A549 (cell line): ENCODE measurements around the gene NLGN2. TPM values are rescaled to one million over a fixed set of nuclear protein-coding genes. Genes with fewer than 3 reads are reported as not detected.

Experiments used
- ATAC-seq, 2 experiments: fragments of 200-7000 bp in 1 of 2; fragments of >200 bp in 1 of 2; cut with Nextera tagmentation in 1 of 2; cut with Tn5 transposase in 1 of 2; 3 replicates each; pipeline versions ENCODE4 v1.8.0 to v1.9.1; 2018 to 2020; ENCODE audit warnings: mild to moderate bottlenecking in 1 of 2, moderate library complexity in 1 of 2
- CTCF ChIA-PET: fragments of 300-600 bp; sonication (Branson Sonifier 250); formaldehyde crosslinking; extraction: SDS; loops from one replicate; lab custom pipeline; 2021; ENCODE audit warnings: antibody characterized with exemption, inconsistent platforms; lab: Yijun Ruan, JAX
- POLR2A ChIA-PET: fragments of 350-600 bp; formaldehyde crosslinking; extraction: SDS; loops from one replicate; lab custom pipeline; 2021; ENCODE audit warnings: antibody characterized with exemption, inconsistent platforms; lab: Yijun Ruan, JAX
- DNase-seq, 2 experiments: peaks; one replicate each; pipeline versions ENCODE4 v3.0.0 to v3.0.0-alpha.2; 2011 to 2016; ENCODE audit warnings: low read depth in 1 of 2, low spot score in 1 of 2
- FAIRE-seq: peaks from 2 replicates; lab custom pipeline; 2011; peaks lifted over from hg19 to GRCh38; lab: Jason Lieb, UNC
- H3K27ac ChIP-seq, 2 experiments: fragments of >200 bp; sonication (Bioruptor Twin); formaldehyde crosslinking; 3 replicates each; pipeline ENCODE4 v1.5.1; 2016 to 2017
- H3K4me1 ChIP-seq: fragments of >200 bp; sonication (Bioruptor Twin); formaldehyde crosslinking; 3 replicates; pipeline ENCODE4 v1.6.1; 2016
- H3K4me2 ChIP-seq: fragments of >200 bp; sonication (Bioruptor Twin); formaldehyde crosslinking; 3 replicates; pipeline ENCODE4 v1.6.1; 2016
- H3K4me3 ChIP-seq: fragments of >200 bp; sonication (Bioruptor Twin); formaldehyde crosslinking; 3 replicates; pipeline ENCODE4 v1.5.1; 2016
- H3K9me3 ChIP-seq: fragments of >200 bp; sonication (Bioruptor Twin); formaldehyde crosslinking; 3 replicates; pipeline ENCODE4 v1.6.1; 2016
- BHLHE40 ChIP-seq: IDR thresholded peaks from 2 replicates; pipeline ENCODE4 v1.6.1; 2012; ENCODE audit warnings: low read depth, low read length, inconsistent platforms
- CBX2 ChIP-seq: fragments of 200-600 bp; sonication (generic); IDR thresholded peaks from 2 replicates; pipeline ENCODE4 v1.6.1; 2016; ENCODE audit warnings: low read depth, mild to moderate bottlenecking, borderline replicate concordance
- CBX8 ChIP-seq: fragments of 200-600 bp; sonication (generic); IDR thresholded peaks from 2 replicates; pipeline ENCODE4 v1.6.1; 2016
- CTCF ChIP-seq: fragments of >200 bp; sonication (Bioruptor Twin); formaldehyde crosslinking; IDR thresholded peaks from 3 replicates; pipeline ENCODE4 v1.5.1; 2016
- FOSB ChIP-seq: fragments of 250-450 bp; sonication (Bioruptor Pico); IDR thresholded peaks from 2 replicates; pipeline ENCODE4 v1.5.0; 2020; ENCODE audit warnings: mild to moderate bottlenecking, moderate library complexity
- FOXS1 ChIP-seq: fragments of 250-450 bp; sonication (Bioruptor Pico); IDR thresholded peaks from 2 replicates; pipeline ENCODE4 v1.5.0; 2020; ENCODE audit warnings: mild to moderate bottlenecking, moderate library complexity
- GATA3 ChIP-seq: IDR thresholded peaks from 2 replicates; pipeline ENCODE4 v1.6.1; 2012; ENCODE audit warnings: borderline replicate concordance
- HMGXB4 ChIP-seq: fragments of 250-450 bp; sonication (Bioruptor Pico); IDR thresholded peaks from 2 replicates; pipeline ENCODE4 v1.5.0; 2021; ENCODE audit warnings: mild to moderate bottlenecking, moderate library complexity, borderline replicate concordance
- HOXB13 ChIP-seq: fragments of 250-450 bp; sonication (Bioruptor Pico); IDR thresholded peaks from 2 replicates; pipeline ENCODE4 v1.5.0; 2020; ENCODE audit warnings: low read depth, mild to moderate bottlenecking, moderate library complexity
- JUN ChIP-seq, 2 experiments: fragments of >200 bp; sonication (Bioruptor Twin); formaldehyde crosslinking; IDR thresholded peaks; 2 replicates in 1 of 2; 3 replicates in 1 of 2; pipeline ENCODE4 v1.6.1; 2016 to 2017
- JUNB ChIP-seq: fragments of >200 bp; sonication (Bioruptor Twin); formaldehyde crosslinking; IDR thresholded peaks from 2 replicates; pipeline ENCODE4 v1.6.1; 2016
- KDM5A ChIP-seq: fragments of 200-600 bp; sonication (generic); IDR thresholded peaks from 2 replicates; pipeline ENCODE4 v1.6.1; 2016; ENCODE audit warnings: antibody characterized with exemption, mild to moderate bottlenecking
- MAFK ChIP-seq: fragments of 450-650 bp; IDR thresholded peaks from 2 replicates; pipeline ENCODE4 v1.6.1; 2014; ENCODE audit not compliant: partially characterized antibody
- MAX ChIP-seq: IDR thresholded peaks from 2 replicates; pipeline ENCODE4 v1.6.1; 2012
- MYC ChIP-seq: IDR thresholded peaks from 2 replicates; pipeline ENCODE4 v1.6.1; 2012; ENCODE audit warnings: mild to moderate bottlenecking, inconsistent platforms, low read length, improper control_type of control experiment, borderline replicate concordance
- NFE2L2 ChIP-seq: fragments of 150-350 bp; conservative IDR thresholded peaks from 2 replicates; pipeline ENCODE4 v1.6.1; 2014; ENCODE audit warnings: low read length
- PHF8 ChIP-seq: fragments of 200-600 bp; sonication (generic); IDR thresholded peaks from 2 replicates; pipeline ENCODE4 v1.6.1; 2016; ENCODE audit warnings: low read depth, mild to moderate bottlenecking, antibody characterized with exemption, moderate library complexity, borderline replicate concordance
- POLR2A ChIP-seq: IDR thresholded peaks from 2 replicates; pipeline ENCODE4 v1.6.1; 2012; ENCODE audit warnings: mild to moderate bottlenecking, low read length
- REST ChIP-seq: fragments of 200-600 bp; sonication (generic); IDR thresholded peaks from 2 replicates; pipeline ENCODE4 v1.6.1; 2016; ENCODE audit warnings: antibody characterized with exemption, mild to moderate bottlenecking, moderate library complexity
- RNF2 ChIP-seq: fragments of 200-600 bp; sonication (generic); IDR thresholded peaks from 2 replicates; pipeline ENCODE4 v1.6.1; 2016; ENCODE audit warnings: low read depth, mild to moderate bottlenecking, antibody characterized with exemption, moderate library complexity, borderline replicate concordance
- SMC3 ChIP-seq: fragments of >200 bp; sonication (Bioruptor Twin); formaldehyde crosslinking; IDR thresholded peaks from 3 replicates; pipeline ENCODE4 v1.6.1; 2018; ENCODE audit warnings: inconsistent platforms
- ZC3H11A ChIP-seq: fragments of 450-650 bp; IDR thresholded peaks from 2 replicates; pipeline ENCODE4 v1.6.1; 2014; ENCODE audit warnings: antibody characterized with exemption, mild to moderate bottlenecking
- ZSCAN20 ChIP-seq: fragments of 250-450 bp; sonication (Bioruptor Pico); IDR thresholded peaks from 2 replicates; pipeline ENCODE4 v1.8.0; 2022; ENCODE audit warnings: mild to moderate bottlenecking, moderate library complexity
- WGBS: methylation state at CpG from one replicate; pipeline ENCODE4 v1.1.6; 2017; ENCODE audit errors: missing lambda C conversion rate; 5-methylcytosine and 5-hydroxymethylcytosine counted together
- polyA plus RNA-seq, 4 experiments: library from polyadenylated mRNA; depleted of rRNA in 3 of 4; stranded (reverse); fragments of >200 nt; fragmentation: RNase III in 1 of 4; extraction: RNeasy Plus Mini Kit Qiagen cat#74134 plus additional on column Dnase treatment in 1 of 4; gene quantifications; 2 replicates in 3 of 4; 3 replicates in 1 of 4; pipeline ENCODE4 v1.2.3, GENCODE V29; 2011 to 2017

Gene NLGN2
- polyA plus RNA-seq, 2 of the 4 experiments (the other 2 are of a cell fraction), result 4.1 to 27.5 TPM

GRCh38 chr17:7441266-7441665 lies 33.6 kb downstream of the NLGN2 start:
- POLR2A ChIA-PET, result interaction anchor here (1.0 to 1.4 kb wide), 4 partner anchors 37 to 45 kb away, joined by 3 to 6 read pairs (median 4); partner anchors contain the start of genes TMEM256 and ZBTB4
- H3K9me3 ChIP-seq, result no peaks in the 10 kb centered on the region
- 87% methylated on average over 7 of the region's 7 CpGs for WGBS
- H3K4me3 ChIP-seq, result no peak overlapping the region
- no peak for FAIRE-seq
- no peak for DNase-seq
- TF ChIP-seq PHF8, result no peak
- no peak for TF ChIP-seq BHLHE40
- no peak for TF ChIP-seq GATA3
- TF ChIP-seq ZSCAN20 (CRISPR knock-in tag), result no peak
- no peak for TF ChIP-seq NFE2L2
- TF ChIP-seq MAFK, result no peak
- TF ChIP-seq FOXS1 (CRISPR knock-in tag), result no peak
- TF ChIP-seq MAX, result no peak
- no peak for TF ChIP-seq SMC3
- TF ChIP-seq RNF2, result no peak
- TF ChIP-seq, all 56 proteins: peak for 0
- CTCF ChIA-PET, result interaction anchor here (0.7 to 17.0 kb wide), 13 partner anchors 10 to 246 kb away, joined by 3 to 342 read pairs (median 5); partner anchors contain the start of genes CHRNB1, KCTD11, SLC35G6 and TMEM256
- peaks cover 41% of the 10 kb centered on the region for H3K4me1 ChIP-seq
- H3K27ac ChIP-seq, result no peak overlapping the region
- no peak overlapping the region for H3K4me2 ChIP-seq
- ATAC-seq, result no peak

- no peaks in the 10 kb centered on the region for H3K9me3 ChIP-seq
- no peak overlapping the region for H3K4me3 ChIP-seq
- CTCF ChIA-PET, result interaction anchor here (1.1 to 17.0 kb wide), 10 partner anchors 11 to 245 kb away, joined by 3 to 342 read pairs (median 6); partner anchors contain the start of genes CHRNB1, KCTD11, TMEM256 and TMEM95
- TF ChIP-seq KDM5A (no peak), FOSB (no peak), CTCF (no peak), JUN (IDR thresholded peaks at IDR 0.05) (no peak), JUNB (no peak), HOXB13 (no peak), ZC3H11A (no peak), CBX8 (no peak), BHLHE40 (no peak), RNF2 (no peak), CBX2 (no peak), MYC (no peak), REST (no peak), ZSCAN20 (CRISPR knock-in tag) (no peak), HMGXB4 (CRISPR knock-in tag) (no peak), POLR2A (no peak)
- DNase-seq (no peak), FAIRE-seq (no peak), ATAC-seq (no peak)
- POLR2A ChIA-PET, result interaction anchor here (1.1 to 1.4 kb wide), 2 partner anchors 37 to 38 kb away, joined by 3 to 4 read pairs; partner anchors contain the start of genes TMEM256 and ZBTB4
- WGBS, result 80% methylated on average over 2 of the region's 2 CpGs
- H3K4me2 ChIP-seq, result no peak overlapping the region
- no peak overlapping the region for H3K27ac ChIP-seq
- H3K4me1 ChIP-seq, result peaks cover 36% of the 10 kb centered on the region
Observed at GRCh38 chr17:7442142-7442541, 34.5 kb downstream of the NLGN2 start.
